ENCODE data around the gene BTBD9. TPM values are rescaled to one million over a fixed set of nuclear protein-coding genes. Genes with fewer than 3 reads are reported as not detected.

The BTBD9 gene
- total and polyA plus RNA-seq, 9 of the 15 experiments (the other 6 are each of a cell fraction or from before 2014, with no cell fraction given) = 0.08 to 1.6 (median 0.58) TPM

DNA sequence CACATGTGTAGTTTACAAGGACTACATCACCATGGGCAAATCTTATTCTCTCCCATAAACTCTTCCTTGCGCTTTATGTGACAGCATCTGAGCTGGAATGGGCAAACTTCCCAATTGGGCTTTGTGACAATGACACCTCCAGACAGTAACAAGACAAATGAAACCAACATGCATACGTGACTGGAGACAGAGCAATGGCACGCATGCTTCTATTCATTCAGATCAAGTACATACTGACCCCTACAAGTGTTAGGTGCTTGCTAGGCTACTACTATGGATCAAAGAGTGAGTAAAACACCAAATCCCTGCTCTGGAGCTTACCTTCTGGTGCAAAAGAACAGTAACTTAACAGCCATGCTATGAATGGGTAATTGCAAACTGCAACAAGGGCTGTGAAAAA is 394.9 kb downstream of the BTBD9 start (continued):
- TF ChIP-seq ZNF311 (CRISPR knock-in tag; IDR thresholded peaks at IDR 0.05) (no peak), CREB1 (IDR thresholded peaks at IDR 0.05) (no peak), CREB1 (CRISPR knock-in tag; IDR thresholded peaks at IDR 0.05) (no peak), MYNN (IDR thresholded peaks at IDR 0.05) (no peak), MYNN (CRISPR knock-in tag; IDR thresholded peaks at IDR 0.05) (no peak), YY1 (IDR thresholded peaks at IDR 0.05; ENCODE audit: borderline replicate concordance in 1 of 3, control insufficient read depth in 1 of 3, extremely low read depth in 1 of 3, insufficient read depth in 3 of 3, insufficient read length in 1 of 3, insufficient replicate concordance in 2 of 3, low read depth in 1 of 3, low read length in 2 of 3) (no peak)

DNA sequence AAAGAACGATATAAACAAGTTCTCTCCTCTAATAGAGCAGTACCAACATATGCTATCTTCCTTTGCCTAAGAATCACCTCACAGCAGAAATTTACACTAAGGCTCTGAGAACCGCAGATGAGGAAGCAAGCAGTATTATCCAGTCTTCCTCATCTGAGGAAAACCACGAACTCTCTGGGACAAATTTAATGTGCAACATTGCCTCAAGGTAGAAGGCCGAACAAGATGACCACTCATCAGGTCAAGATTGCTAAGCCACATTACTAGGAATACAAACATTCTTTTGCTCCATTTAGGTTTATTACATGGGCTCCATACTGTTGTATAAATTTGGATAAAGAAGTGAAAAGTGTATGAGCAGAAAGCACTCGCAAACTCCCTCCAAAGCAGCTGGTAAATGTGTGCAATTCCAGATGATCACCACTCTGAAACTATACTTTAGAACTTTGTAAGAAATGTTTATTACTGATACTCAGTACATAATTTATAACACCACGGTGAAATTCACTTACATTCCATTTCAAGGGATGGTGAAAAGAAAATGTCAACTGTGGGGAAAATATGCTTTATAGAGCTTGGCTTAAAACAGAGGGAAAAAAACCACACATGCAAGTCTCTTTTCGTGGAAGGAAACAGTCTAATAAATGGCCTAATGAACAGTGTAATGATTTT is 398.4 kb downstream of the BTBD9 start:
- H3K27ac ChIP-seq (ENCODE audit: extremely low read depth, low read depth, low read length) = no peak overlapping the region
- H3K4me2 ChIP-seq (ENCODE audit: insufficient read depth, low read length) = no peak overlapping the region
- H3K4me3 ChIP-seq = no peak overlapping the region
- CTCF ChIA-PET (ENCODE audit: low intra/inter-chr PET ratio) = no interaction called here
- H3K36me3 ChIP-seq (ENCODE audit: control insufficient read depth, insufficient read depth, low read length) = no peaks in the 10 kb centered on the region
- H3K9ac ChIP-seq (ENCODE audit: insufficient read depth in 1 of 2, low read depth in 2 of 2, low read length in 2 of 2) = no peak overlapping the region
- FAIRE-seq (no peak), ATAC-seq (no peak), DNase-seq (ENCODE audit: extremely low read depth in 1 of 4, low spot score in 3 of 4) (no peak)
- POLR2A ChIA-PET = interaction anchor here (1.4 kb wide), 1 partner anchor 10 kb away, joined by 5 read pairs; no protein-coding TSS in a partner anchor
- H3K27me3 ChIP-seq (ENCODE audit: control insufficient read depth in 2 of 2, insufficient read depth in 2 of 2, low read length in 2 of 2) = peaks cover 0 to 2% of the 10 kb centered on the region in 2 experiments; a peak in 1 of 5 replicates
- H2AFZ ChIP-seq (ENCODE audit: low read depth, low read length) = no peak overlapping the region
- peaks cover 3% of the 10 kb centered on the region; the same call in 1 of the 2 replicates for H4K20me1 ChIP-seq (replicated peaks; ENCODE audit: control insufficient read depth, insufficient read depth, low read length)
- in situ Hi-C loops (cut with MboI) = no loop called here
- no TSS peak for BruUV-seq (replicated peaks)
- H3K9me3 ChIP-seq (replicated peaks; ENCODE audit: control insufficient read depth, insufficient read depth, low read depth, low read length) = no peaks in the 10 kb centered on the region
- H3K4me1 ChIP-seq (replicated peaks in 1 of 2; ENCODE audit: control insufficient read depth in 2 of 2, insufficient read depth in 2 of 2, low read length in 2 of 2) = no peaks in the 10 kb centered on the region
- intact Hi-C loops (cut with micrococcal nuclease) = no loop called here
- H3K9me1 ChIP-seq (ENCODE audit: control insufficient read depth, insufficient read depth, low read length) = no peaks in the 10 kb centered on the region
- 2% methylated on average over 7 of the region's 7 CpGs for WGBS (ENCODE audit: insufficient coverage, low coverage, missing lambda C conversion rate)
- no peaks in the 10 kb centered on the region for H3K79me2 ChIP-seq (ENCODE audit: control insufficient read depth, insufficient read depth, low read length)
- TF ChIP-seq WHSC1 (IDR thresholded peaks at IDR 0.05; ENCODE audit: low read length) (no peak), ATF7 (IDR thresholded peaks at IDR 0.05) (no peak), FOXP1 (CRISPR knock-in tag; IDR thresholded peaks at IDR 0.05) (no peak)
- TF ChIP-seq, protein P1, sequence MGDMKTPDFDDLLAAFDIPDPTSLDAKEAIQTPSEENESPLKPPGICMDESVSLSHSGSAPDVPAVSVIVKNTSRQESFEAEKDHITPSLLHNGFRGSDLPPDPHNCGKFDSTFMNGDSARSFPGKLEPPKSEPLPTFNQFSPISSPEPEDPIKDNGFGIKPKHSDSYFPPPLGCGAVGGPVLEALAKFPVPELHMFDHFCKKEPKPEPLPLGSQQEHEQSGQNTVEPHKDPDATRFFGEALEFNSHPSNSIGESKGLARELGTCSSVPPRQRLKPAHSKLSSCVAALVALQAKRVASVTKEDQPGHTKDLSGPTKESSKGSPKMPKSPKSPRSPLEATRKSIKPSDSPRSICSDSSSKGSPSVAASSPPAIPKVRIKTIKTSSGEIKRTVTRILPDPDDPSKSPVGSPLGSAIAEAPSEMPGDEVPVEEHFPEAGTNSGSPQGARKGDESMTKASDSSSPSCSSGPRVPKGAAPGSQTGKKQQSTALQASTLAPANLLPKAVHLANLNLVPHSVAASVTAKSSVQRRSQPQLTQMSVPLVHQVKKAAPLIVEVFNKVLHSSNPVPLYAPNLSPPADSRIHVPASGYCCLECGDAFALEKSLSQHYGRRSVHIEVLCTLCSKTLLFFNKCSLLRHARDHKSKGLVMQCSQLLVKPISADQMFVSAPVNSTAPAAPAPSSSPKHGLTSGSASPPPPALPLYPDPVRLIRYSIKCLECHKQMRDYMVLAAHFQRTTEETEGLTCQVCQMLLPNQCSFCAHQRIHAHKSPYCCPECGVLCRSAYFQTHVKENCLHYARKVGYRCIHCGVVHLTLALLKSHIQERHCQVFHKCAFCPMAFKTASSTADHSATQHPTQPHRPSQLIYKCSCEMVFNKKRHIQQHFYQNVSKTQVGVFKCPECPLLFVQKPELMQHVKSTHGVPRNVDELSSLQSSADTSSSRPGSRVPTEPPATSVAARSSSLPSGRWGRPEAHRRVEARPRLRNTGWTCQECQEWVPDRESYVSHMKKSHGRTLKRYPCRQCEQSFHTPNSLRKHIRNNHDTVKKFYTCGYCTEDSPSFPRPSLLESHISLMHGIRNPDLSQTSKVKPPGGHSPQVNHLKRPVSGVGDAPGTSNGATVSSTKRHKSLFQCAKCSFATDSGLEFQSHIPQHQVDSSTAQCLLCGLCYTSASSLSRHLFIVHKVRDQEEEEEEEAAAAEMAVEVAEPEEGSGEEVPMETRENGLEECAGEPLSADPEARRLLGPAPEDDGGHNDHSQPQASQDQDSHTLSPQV (IDR thresholded peaks at IDR 0.05) = no peak
- TF ChIP-seq, protein P2, sequence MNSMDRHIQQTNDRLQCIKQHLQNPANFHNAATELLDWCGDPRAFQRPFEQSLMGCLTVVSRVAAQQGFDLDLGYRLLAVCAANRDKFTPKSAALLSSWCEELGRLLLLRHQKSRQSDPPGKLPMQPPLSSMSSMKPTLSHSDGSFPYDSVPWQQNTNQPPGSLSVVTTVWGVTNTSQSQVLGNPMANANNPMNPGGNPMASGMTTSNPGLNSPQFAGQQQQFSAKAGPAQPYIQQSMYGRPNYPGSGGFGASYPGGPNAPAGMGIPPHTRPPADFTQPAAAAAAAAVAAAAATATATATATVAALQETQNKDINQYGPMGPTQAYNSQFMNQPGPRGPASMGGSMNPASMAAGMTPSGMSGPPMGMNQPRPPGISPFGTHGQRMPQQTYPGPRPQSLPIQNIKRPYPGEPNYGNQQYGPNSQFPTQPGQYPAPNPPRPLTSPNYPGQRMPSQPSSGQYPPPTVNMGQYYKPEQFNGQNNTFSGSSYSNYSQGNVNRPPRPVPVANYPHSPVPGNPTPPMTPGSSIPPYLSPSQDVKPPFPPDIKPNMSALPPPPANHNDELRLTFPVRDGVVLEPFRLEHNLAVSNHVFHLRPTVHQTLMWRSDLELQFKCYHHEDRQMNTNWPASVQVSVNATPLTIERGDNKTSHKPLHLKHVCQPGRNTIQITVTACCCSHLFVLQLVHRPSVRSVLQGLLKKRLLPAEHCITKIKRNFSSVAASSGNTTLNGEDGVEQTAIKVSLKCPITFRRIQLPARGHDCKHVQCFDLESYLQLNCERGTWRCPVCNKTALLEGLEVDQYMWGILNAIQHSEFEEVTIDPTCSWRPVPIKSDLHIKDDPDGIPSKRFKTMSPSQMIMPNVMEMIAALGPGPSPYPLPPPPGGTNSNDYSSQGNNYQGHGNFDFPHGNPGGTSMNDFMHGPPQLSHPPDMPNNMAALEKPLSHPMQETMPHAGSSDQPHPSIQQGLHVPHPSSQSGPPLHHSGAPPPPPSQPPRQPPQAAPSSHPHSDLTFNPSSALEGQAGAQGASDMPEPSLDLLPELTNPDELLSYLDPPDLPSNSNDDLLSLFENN (IDR thresholded peaks at IDR 0.05; ENCODE audit: low read depth in 2 of 2, low read length in 2 of 2) = no peak
- TF ChIP-seq, protein P3, sequence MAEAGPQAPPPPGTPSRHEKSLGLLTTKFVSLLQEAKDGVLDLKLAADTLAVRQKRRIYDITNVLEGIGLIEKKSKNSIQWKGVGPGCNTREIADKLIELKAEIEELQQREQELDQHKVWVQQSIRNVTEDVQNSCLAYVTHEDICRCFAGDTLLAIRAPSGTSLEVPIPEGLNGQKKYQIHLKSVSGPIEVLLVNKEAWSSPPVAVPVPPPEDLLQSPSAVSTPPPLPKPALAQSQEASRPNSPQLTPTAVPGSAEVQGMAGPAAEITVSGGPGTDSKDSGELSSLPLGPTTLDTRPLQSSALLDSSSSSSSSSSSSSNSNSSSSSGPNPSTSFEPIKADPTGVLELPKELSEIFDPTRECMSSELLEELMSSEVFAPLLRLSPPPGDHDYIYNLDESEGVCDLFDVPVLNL (CRISPR knock-in tag; IDR thresholded peaks at IDR 0.05; ENCODE audit: low read depth) = no peak
